ENCODE results near the gene ADCY7. TPM values are rescaled to one million over a fixed set of nuclear protein-coding genes. Genes with fewer than 3 reads are reported as not detected.

ADCY7 gene
- total RNA-seq, 1 experiment from 2014 or later, result 4.0 TPM

DNA sequence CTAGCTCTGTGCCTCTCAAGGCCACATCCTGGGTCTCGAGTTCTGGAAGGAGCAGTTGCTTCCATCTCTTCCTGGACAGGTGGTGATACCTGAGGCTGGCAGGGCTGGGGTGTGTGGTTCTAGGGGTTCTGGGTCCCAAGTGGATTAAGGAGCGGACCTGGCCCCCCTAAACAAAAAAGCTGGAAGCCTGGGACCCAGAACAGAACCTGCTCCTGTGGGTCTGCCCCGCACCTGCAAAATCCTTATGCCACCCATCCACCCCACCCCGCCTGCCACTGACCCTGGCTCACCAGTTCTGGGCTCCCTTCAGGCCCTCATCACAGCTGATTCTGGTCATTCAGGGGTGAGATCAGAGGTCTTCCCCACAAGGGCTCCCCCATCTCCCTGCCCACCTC is 44.8 kb downstream of the ADCY7 start:
- H3K27ac Mint-ChIP-seq, result no peak overlapping the region
- Histone ChIP-seq H3K9me3 (ENCODE audit: control insufficient read depth, low read depth, low read length) (no peaks in the 10 kb centered on the region), H3K23ac (ENCODE audit: insufficient read length, low read depth, low read length) (no peak overlapping the region), H2BK5ac (ENCODE audit: insufficient read length, low read length) (no peak overlapping the region), H2BK12ac (ENCODE audit: insufficient read length, low read depth, low read length) (no peak overlapping the region), H2AFZ (ENCODE audit: low read length) (no peak overlapping the region), H2AK5ac (ENCODE audit: insufficient read length, low read length) (no peak overlapping the region), H4K5ac (ENCODE audit: insufficient read length, low read depth, low read length) (no peak overlapping the region), H3K79me1 (ENCODE audit: insufficient read depth, low read depth, low read length, poor library complexity, severe bottlenecking) (no peaks in the 10 kb centered on the region), H3K79me2 (ENCODE audit: insufficient read depth, low read length) (no peaks in the 10 kb centered on the region), H3K4me2 (ENCODE audit: insufficient read depth, insufficient read length, low read length) (no peak overlapping the region), H4K91ac (ENCODE audit: insufficient read length, low read depth, low read length) (no peak overlapping the region), H3K18ac (ENCODE audit: insufficient read length, low read depth, low read length) (no peak overlapping the region), H3K14ac (ENCODE audit: insufficient read depth, low read length) (no peak overlapping the region), H3K9ac (ENCODE audit: extremely low read depth, insufficient read length, low read length) (no peak overlapping the region), H3K56ac (ENCODE audit: insufficient read length, low read depth, low read length) (no peak overlapping the region), H4K20me1 (ENCODE audit: control insufficient read depth, insufficient read depth, insufficient read length) (no peaks in the 10 kb centered on the region), H3K4ac (ENCODE audit: low read depth, low read length) (no peak overlapping the region), H3K23me2 (ENCODE audit: insufficient read length, low read depth, low read length, poor library complexity, severe bottlenecking) (no peaks in the 10 kb centered on the region), H2BK15ac (ENCODE audit: low read depth, low read length) (no peak overlapping the region), H3K27ac (ENCODE audit: insufficient read length, low read depth, low read length) (no peak overlapping the region), H4K8ac (replicated peaks; ENCODE audit: insufficient read length, low read depth, low read length) (no peak overlapping the region), H3T11ph (ENCODE audit: low read length) (no peak overlapping the region), H3K4me1 (ENCODE audit: insufficient read depth, low read length) (no peaks in the 10 kb centered on the region), H2BK20ac (ENCODE audit: low read depth, low read length, poor library complexity, severe bottlenecking) (no peak overlapping the region), H3K27me3 (ENCODE audit: insufficient read depth, low read length) (no peaks in the 10 kb centered on the region), H2BK120ac (ENCODE audit: low read depth, low read length, poor library complexity, severe bottlenecking) (no peak overlapping the region)
- no peaks in the 10 kb centered on the region for H3K27me3 Mint-ChIP-seq (ENCODE audit: low read depth)
- H3K4me1 Mint-ChIP-seq, result peaks cover 0 to 6% of the 10 kb centered on the region in 2 experiments; a peak in 1 of 4 replicates
- TF ChIP-seq, protein P1, sequence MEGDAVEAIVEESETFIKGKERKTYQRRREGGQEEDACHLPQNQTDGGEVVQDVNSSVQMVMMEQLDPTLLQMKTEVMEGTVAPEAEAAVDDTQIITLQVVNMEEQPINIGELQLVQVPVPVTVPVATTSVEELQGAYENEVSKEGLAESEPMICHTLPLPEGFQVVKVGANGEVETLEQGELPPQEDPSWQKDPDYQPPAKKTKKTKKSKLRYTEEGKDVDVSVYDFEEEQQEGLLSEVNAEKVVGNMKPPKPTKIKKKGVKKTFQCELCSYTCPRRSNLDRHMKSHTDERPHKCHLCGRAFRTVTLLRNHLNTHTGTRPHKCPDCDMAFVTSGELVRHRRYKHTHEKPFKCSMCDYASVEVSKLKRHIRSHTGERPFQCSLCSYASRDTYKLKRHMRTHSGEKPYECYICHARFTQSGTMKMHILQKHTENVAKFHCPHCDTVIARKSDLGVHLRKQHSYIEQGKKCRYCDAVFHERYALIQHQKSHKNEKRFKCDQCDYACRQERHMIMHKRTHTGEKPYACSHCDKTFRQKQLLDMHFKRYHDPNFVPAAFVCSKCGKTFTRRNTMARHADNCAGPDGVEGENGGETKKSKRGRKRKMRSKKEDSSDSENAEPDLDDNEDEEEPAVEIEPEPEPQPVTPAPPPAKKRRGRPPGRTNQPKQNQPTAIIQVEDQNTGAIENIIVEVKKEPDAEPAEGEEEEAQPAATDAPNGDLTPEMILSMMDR (conservative IDR thresholded peaks at IDR 0.05), result no peak
- peaks cover 0 to 32% (median 11%) of the 10 kb centered on the region in 3 experiments; a peak in 5 of 7 replicates for H3K36me3 Mint-ChIP-seq (ENCODE audit: insufficient read depth in 1 of 3, low read depth in 3 of 3)
- H3K4me3 Mint-ChIP-seq, result no peak overlapping the region
- no CpG with 5 or more reads among the region's 4 CpGs for WGBS (ENCODE audit: extremely low coverage, insufficient read length, low lambda C conversion rate)
- no peaks in the 10 kb centered on the region for H3K9me3 Mint-ChIP-seq
- DNase-seq, result no peak

All from H9 (cell line).